ENCODE data around the gene CLC. TPM values are rescaled to one million over a fixed set of nuclear protein-coding genes. Genes with fewer than 3 reads are reported as not detected.
"Not testable (repeated sequence)": the region's sequence is repeated elsewhere in the genome, so short reads cannot be mapped to it uniquely, and the experiment has no call there.

CLC gene
- total RNA-seq, 1 donor from 2014 or later = not detected

DNA sequence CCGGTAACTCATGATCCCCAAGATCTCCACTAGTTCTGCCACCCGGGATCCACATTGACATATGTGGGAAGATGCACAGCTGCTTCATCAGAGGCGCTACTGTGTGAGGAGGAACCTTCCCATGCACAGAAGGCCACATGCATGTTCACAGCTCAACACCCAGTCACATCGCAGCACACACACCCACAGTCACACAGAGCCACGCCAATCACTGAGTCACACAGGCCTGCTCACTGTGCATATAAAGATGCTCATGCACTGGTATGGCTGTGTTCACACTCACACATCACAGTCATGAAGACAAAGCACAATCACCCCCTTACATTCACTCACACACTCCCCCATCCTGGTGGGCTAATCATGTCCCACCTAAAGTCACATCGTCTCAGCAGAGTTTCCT is 9.8 kb downstream of the CLC start:
- H3K36me3 ChIP-seq (ENCODE audit: control insufficient read depth, insufficient read depth, low read length) = no peaks in the 10 kb centered on the region

DNA sequence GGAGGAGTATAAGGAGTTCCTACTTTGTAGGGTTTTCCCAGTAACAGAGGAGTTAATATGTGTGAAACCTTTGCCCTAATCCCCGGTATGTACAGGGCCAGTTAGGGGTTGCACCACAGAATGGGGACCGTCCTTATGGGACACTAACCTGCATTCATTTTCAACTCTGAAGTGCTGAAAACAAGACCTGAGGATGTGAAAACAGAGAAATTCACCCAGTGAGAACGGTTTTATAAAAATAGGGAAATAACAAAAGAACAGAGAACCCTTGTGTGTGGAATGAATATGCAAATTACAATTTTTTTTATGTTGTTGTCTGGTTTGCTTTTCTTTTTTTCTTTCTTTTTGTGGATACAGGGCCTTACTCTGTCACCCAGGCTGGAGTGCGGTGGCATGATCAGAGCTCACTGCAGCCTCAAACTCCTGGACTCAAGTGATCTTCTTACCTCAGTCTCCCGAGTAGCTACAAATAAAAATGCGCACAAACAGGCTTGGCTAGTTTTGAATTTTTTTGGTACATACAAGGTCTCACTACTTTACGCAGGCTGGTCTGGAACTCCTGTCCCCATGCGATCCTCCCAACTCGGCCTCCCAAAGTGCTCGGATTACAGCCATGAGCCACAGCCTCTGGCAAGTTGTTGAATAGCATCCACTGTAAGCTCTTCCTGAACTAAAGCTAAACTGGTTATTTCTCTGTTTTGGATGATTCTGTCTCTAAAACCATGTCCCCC is 10.6 kb downstream of the CLC start:
- Histone ChIP-seq H3K4me3 (ENCODE audit: low read depth, low read length) (no peak overlapping the region), H3K27me3 (ENCODE audit: control insufficient read depth, insufficient read depth, low read length) (no peaks in the 10 kb centered on the region), H3K36me3 (ENCODE audit: control insufficient read depth, insufficient read depth, low read length) (no peaks in the 10 kb centered on the region)
- TF ChIP-seq, protein P1, sequence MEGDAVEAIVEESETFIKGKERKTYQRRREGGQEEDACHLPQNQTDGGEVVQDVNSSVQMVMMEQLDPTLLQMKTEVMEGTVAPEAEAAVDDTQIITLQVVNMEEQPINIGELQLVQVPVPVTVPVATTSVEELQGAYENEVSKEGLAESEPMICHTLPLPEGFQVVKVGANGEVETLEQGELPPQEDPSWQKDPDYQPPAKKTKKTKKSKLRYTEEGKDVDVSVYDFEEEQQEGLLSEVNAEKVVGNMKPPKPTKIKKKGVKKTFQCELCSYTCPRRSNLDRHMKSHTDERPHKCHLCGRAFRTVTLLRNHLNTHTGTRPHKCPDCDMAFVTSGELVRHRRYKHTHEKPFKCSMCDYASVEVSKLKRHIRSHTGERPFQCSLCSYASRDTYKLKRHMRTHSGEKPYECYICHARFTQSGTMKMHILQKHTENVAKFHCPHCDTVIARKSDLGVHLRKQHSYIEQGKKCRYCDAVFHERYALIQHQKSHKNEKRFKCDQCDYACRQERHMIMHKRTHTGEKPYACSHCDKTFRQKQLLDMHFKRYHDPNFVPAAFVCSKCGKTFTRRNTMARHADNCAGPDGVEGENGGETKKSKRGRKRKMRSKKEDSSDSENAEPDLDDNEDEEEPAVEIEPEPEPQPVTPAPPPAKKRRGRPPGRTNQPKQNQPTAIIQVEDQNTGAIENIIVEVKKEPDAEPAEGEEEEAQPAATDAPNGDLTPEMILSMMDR (IDR thresholded peaks at IDR 0.05; ENCODE audit: insufficient read depth, low read length, poor library complexity, severe bottlenecking) = no peak
- DNase-seq (ENCODE audit: low read depth) = no peak

More for the DNA sequence above, 9.8 kb downstream of the CLC start:
- no peak overlapping the region for H3K4me3 ChIP-seq (ENCODE audit: low read depth, low read length)
- TF ChIP-seq, protein P1 (IDR thresholded peaks at IDR 0.05; ENCODE audit: insufficient read depth, low read length, poor library complexity, severe bottlenecking) = no peak
- DNase-seq (ENCODE audit: low read depth) = no peak
- H3K27me3 ChIP-seq (ENCODE audit: control insufficient read depth, insufficient read depth, low read length) = no peaks in the 10 kb centered on the region

DNA sequence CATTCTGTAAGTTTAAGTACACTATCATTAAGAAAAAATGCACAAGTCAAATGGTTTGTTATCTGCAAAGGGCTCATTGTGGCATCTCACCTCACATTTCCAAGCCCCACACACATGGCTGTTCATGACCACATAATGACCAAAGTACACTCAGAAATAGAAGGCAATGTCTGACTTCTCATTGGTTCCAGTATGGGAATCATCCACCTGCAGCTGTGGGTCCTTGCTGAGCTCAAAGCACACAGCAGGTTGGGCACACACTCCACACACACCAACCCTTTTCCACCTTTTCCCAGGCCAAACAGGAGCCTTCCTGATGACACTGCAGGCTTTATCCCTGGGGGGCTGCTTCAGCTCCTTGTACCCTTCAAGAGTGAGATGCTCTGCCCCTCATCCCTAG is 11.8 kb downstream of the CLC start:
- no peaks in the 10 kb centered on the region for H3K36me3 ChIP-seq (ENCODE audit: control insufficient read depth, insufficient read depth, low read length)
- H3K4me3 ChIP-seq (ENCODE audit: low read depth, low read length) = no peak overlapping the region
- DNase-seq (ENCODE audit: low read depth) = no peak
- TF ChIP-seq, protein P1 (IDR thresholded peaks at IDR 0.05; ENCODE audit: insufficient read depth, low read length, poor library complexity, severe bottlenecking) = no peak
- H3K27me3 ChIP-seq (ENCODE audit: control insufficient read depth, insufficient read depth, low read length) = no peaks in the 10 kb centered on the region

DNA sequence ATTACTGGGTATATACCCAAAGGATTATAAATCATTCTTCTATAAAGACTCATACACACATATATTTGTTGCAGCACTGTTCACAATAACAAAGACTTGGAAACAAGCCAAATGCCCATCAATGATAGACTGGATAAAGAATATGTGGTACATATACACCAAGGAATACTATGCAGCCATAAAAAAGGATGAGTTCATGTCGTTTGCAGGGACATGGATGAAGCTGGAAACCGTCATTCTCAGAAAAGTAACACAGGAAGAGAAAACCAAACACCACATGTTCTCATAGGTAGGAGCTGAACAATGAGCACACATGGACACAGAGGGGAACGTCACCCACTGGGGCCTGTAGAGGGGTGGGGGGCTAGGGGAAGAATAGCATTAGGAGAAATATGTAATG is 17.7 kb downstream of the CLC start:
- DNase-seq (ENCODE audit: low read depth); H3K36me3 ChIP-seq (ENCODE audit: control insufficient read depth, insufficient read depth, low read length); H3K27me3 ChIP-seq (ENCODE audit: control insufficient read depth, insufficient read depth, low read length); H3K4me3 ChIP-seq (ENCODE audit: low read depth, low read length): not testable (repeated sequence)

DNA sequence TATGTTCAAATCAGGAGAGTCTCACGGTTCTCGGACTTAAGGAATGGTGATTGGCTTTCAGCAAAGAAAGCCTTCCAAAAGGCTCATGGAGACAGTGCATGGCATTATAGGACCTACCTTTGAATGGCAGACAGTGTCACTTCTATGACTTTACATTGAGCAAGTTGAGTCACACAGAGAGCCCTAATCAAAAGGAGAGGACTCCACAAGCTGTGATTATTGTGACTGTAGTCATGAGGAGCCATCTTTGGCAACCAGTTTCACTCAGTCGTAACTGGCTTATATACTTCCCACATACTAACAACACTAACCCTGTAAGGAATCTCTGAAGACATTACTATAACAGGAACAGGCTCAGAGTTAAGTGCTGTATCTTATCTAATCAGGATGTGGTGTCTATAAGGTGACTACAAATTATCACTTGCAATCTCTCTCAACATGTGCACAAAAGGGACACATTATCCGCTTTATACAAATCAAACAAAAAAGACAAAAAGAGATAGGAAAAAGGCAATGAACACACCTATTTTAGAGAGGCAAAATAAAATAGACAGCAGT is 27.4 kb downstream of the CLC start:
- Histone ChIP-seq H3K36me3 (ENCODE audit: control insufficient read depth, insufficient read depth, low read length) (no peaks in the 10 kb centered on the region), H3K4me3 (ENCODE audit: low read depth, low read length) (no peak overlapping the region), H3K27me3 (ENCODE audit: control insufficient read depth, insufficient read depth, low read length) (no peaks in the 10 kb centered on the region)
- no peak for DNase-seq (ENCODE audit: low read depth)
- TF ChIP-seq, protein P1 (IDR thresholded peaks at IDR 0.05; ENCODE audit: insufficient read depth, low read length, poor library complexity, severe bottlenecking) = no peak

DNA sequence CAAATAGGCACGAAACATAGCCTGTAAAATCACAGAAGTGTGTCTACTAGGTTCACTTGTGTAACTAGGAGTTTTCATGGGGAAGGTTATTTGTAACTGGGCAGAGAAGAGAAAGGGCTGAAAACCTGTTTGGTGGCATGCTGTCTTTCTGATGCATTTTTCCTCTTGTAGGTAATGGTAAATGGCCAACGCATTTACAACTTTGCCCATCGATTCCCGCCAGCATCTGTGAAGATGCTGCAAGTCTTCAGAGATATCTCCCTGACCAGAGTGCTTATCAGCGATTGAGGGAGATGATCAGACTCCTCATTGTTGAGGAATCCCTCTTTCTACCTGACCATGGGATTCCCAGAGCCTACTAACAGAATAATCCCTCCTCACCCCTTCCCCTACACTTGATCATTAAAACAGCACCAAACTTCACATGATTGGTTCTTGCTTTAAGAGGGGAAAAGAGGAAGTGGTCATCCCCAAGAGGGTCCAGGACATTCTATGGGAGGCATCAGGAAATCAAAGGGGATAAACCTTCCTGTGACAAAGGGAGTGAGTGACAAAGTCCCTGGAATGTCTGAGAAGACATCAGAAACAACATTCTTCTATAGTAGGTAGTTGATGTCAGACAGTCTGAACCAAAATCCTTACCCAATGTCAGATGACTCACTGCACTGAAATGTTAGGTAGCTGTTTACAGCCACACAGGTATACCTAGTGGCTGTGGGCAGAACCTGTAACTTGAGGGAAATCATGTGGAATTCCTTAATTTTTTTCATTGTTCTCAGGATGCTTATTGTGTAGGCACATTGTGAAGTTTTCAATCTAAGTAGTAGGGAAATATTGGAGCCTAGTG is 28.6 kb downstream of the CLC start:
- no peak for DNase-seq (ENCODE audit: low read depth)

More for the DNA sequence above, 28.6 kb downstream of the CLC start:
- no peaks in the 10 kb centered on the region for H3K36me3 ChIP-seq (ENCODE audit: control insufficient read depth, insufficient read depth, low read length)
- H3K4me3 ChIP-seq (ENCODE audit: low read depth, low read length) = no peak overlapping the region
- H3K27me3 ChIP-seq (ENCODE audit: control insufficient read depth, insufficient read depth, low read length) = no peaks in the 10 kb centered on the region
- TF ChIP-seq, protein P1 (IDR thresholded peaks at IDR 0.05; ENCODE audit: insufficient read depth, low read length, poor library complexity, severe bottlenecking) = no peak
